CD4-positive, CD25-positive, alpha-beta regulatory T cell (primary cell): ENCODE measurements around the gene PRKCA. TPM values are rescaled to one million over a fixed set of nuclear protein-coding genes. Genes with fewer than 3 reads are reported as not detected.

Experiments
- ATAC-seq, 2 donors: fragments of 150-1000 bp; cut with Tn5 transposase; one replicate each; pipeline ENCODE4 v1.10.0; 2021; ENCODE audit warnings: low read depth in 2 of 2, moderate number of reproducible peaks in 2 of 2, moderate library complexity in 1 of 2
- DNase-seq, 3 donors: peaks; one replicate each; pipeline versions ENCODE4 v3.0.0 to v3.0.0-alpha.2; 2012 to 2022; ENCODE audit warnings: mixed read lengths in 1 of 3
- H3K27ac ChIP-seq: one replicate; pipeline ENCODE4 v1.7.0; 2013; ENCODE audit warnings: mild to moderate bottlenecking, low read length; ENCODE audit not compliant: insufficient read depth, poor library complexity, severe bottlenecking
- H3K27me3 ChIP-seq: one replicate; pipeline ENCODE4 v1.7.0; 2013; ENCODE audit warnings: low read length; ENCODE audit not compliant: control insufficient read depth, insufficient read depth
- H3K36me3 ChIP-seq: one replicate; pipeline ENCODE4 v1.7.0; 2013; ENCODE audit warnings: mild to moderate bottlenecking, low read length, moderate library complexity; ENCODE audit not compliant: control insufficient read depth, insufficient read depth
- H3K4me1 ChIP-seq: 2 replicates; pipeline ENCODE4 v1.7.0; 2013; ENCODE audit warnings: mild to moderate bottlenecking, low read length; ENCODE audit not compliant: insufficient read depth, control insufficient read depth, poor library complexity, severe bottlenecking
- H3K4me3 ChIP-seq: one replicate; pipeline ENCODE4 v1.7.0; 2013; ENCODE audit warnings: low read depth, mild to moderate bottlenecking, low read length, moderate library complexity
- H3K9me3 ChIP-seq, 2 experiments: 1 replicate in 1 of 2; 2 replicates in 1 of 2; pipeline ENCODE4 v1.7.0; 2013; ENCODE audit warnings: low read length in 2 of 2, mild to moderate bottlenecking in 1 of 2, moderate library complexity in 1 of 2; ENCODE audit not compliant: control insufficient read depth in 2 of 2
- H3K27ac Mint-ChIP-seq, 3 donors: one replicate each; pipeline ENCODE4 v1.8.0; 2020 to 2022; ENCODE audit warnings: mild to moderate bottlenecking in 3 of 3, mixed read lengths in 3 of 3, moderate library complexity in 2 of 3
- H3K27me3 Mint-ChIP-seq: one replicate; pipeline ENCODE4 v1.8.0; 2022; ENCODE audit warnings: mild to moderate bottlenecking, mixed read lengths
- H3K36me3 Mint-ChIP-seq: one replicate; pipeline ENCODE4 v1.8.0; 2020; ENCODE audit warnings: mixed read lengths
- H3K4me1 Mint-ChIP-seq, 4 donors: one replicate each; pipeline ENCODE4 v1.8.0; 2020 to 2022; ENCODE audit warnings: mixed read lengths in 4 of 4, mild to moderate bottlenecking in 1 of 4
- H3K4me3 Mint-ChIP-seq, 4 donors: one replicate each; pipeline ENCODE4 v1.8.0; 2020 to 2022; ENCODE audit warnings: mild to moderate bottlenecking in 4 of 4, mixed read lengths in 4 of 4, moderate library complexity in 3 of 4
- H3K9me3 Mint-ChIP-seq, 7 donors: one replicate each; pipeline ENCODE4 v1.8.0; 2020 to 2022; ENCODE audit warnings: mixed read lengths in 7 of 7, mild to moderate bottlenecking in 3 of 7, moderate library complexity in 2 of 7
- polyA plus RNA-seq, 4 donors: library from polyadenylated mRNA; unstranded; fragments of 300-500 nt; fragmentation: Illumina TruSeq; gene quantifications; one replicate each; pipeline ENCODE4 v1.2.3, GENCODE V29; 2021
- total RNA-seq: library from RNA; stranded (reverse); gene quantifications from one replicate; pipeline ENCODE4 v1.2.3, GENCODE V29; 2022

PRKCA gene
- total and polyA plus RNA-seq, 5 donors from 2014 or later, result 0.60 to 84.0 (median 2.0) TPM

DNA sequence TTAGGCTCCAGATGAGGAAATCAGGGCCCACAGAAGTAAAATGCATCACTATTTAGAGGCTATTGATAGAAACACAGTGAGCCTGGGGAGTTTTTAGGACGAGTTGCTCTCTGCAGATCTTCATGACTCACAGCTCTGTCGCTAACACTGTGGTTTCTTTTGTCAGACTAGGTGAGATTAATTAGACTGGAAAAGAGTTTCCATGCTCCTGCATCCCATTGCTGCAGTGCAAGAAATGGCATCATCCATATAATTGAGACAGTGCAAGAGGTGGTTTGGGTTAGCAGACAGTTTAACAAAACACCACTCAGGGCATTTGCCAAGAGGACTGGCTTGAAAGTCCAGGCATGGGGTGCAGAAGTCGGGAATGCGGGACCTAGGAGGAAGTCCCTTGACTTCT, 333.7 kb downstream of the PRKCA start:
- Mint-ChIP-seq H3K27me3 (no peaks in the 10 kb centered on the region), H3K36me3 (peaks cover 5% of the 10 kb centered on the region), H3K9me3 (peaks cover 0 to 4% (median 0%) of the 10 kb centered on the region in 7 donors), H3K27ac (peak overlapping the region in 1 of 3 donors; percentile 1), H3K4me3 (no peak overlapping the region), H3K4me1 (peaks cover 0 to 23% (median 20%) of the 10 kb centered on the region in 4 donors)
- Histone ChIP-seq H3K9me3 (no peaks in the 10 kb centered on the region), H3K27ac (no peak overlapping the region), H3K4me1 (peaks cover 4% of the 10 kb centered on the region), H3K4me3 (no peak overlapping the region), H3K27me3 (no peaks in the 10 kb centered on the region), H3K36me3 (peaks cover under 1% of the 10 kb centered on the region)
- ATAC-seq, result no peak
- no peak for DNase-seq

- Mint-ChIP-seq H3K4me1 (peaks cover 0 to 21% (median 18%) of the 10 kb centered on the region in 4 donors), H3K27me3 (no peaks in the 10 kb centered on the region), H3K4me3 (peak overlapping the region in 1 of 4 donors; percentile 84), H3K36me3 (peaks cover 10% of the 10 kb centered on the region), H3K9me3 (peaks cover 0 to 4% (median 0%) of the 10 kb centered on the region in 7 donors), H3K27ac (no peak overlapping the region)
- ATAC-seq, result no peak
- Histone ChIP-seq H3K4me3 (no peak overlapping the region), H3K4me1 (peaks cover 4% of the 10 kb centered on the region), H3K27ac (no peak overlapping the region), H3K9me3 (no peaks in the 10 kb centered on the region), H3K36me3 (peaks cover 9% of the 10 kb centered on the region), H3K27me3 (no peaks in the 10 kb centered on the region)
- no peak for DNase-seq
Measured at GRCh38 chr17:66637491-66637890, 335.1 kb downstream of the PRKCA start.

DNA sequence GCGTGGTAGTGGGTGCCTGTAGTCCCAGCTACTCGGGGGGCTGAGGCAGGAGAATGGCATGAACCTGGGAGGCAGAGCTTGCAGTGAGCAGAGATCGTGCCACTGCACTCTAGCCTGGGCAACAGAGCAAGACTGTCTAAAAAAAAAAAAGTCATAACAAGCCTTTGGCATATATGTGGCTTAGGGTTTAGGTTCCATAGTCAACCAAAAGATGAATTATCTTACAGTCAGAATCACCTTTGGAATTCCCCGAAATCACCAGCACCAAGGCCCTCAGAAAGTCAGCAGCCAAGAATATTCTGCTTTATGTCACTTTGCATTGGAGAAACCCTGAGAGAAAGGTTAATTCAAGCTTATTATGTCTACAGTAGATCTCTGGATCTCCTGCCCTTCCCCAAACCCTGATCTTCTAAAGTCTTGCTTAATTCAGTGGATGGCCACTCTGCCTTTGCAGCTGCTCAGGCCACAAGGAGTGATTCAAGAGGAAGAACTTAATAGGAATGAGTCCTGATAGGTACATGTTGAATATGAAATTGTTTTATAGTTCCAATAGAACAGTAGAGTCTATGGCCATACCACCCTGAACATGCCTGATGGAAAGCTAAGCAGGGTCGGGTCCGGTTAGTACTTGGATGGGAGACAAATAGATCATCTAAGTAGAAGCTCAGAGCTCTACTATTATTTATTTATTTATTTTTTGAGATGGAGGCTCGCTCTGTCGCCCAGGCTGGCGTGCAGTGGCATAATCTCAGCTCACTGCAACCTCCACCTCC, 336.5 kb downstream of the PRKCA start:
- Mint-ChIP-seq H3K9me3 (peaks cover 0 to 4% (median 0%) of the 10 kb centered on the region in 7 donors), H3K4me3 (no peak overlapping the region), H3K27me3 (no peaks in the 10 kb centered on the region), H3K4me1 (peaks cover 0 to 15% (median 6%) of the 10 kb centered on the region in 4 donors), H3K27ac (peak overlapping the region in 1 of 3 donors; percentile 38), H3K36me3 (peaks cover 12% of the 10 kb centered on the region)
- Histone ChIP-seq H3K27ac (no peak overlapping the region), H3K27me3 (no peaks in the 10 kb centered on the region), H3K9me3 (no peaks in the 10 kb centered on the region), H3K36me3 (peaks cover 13% of the 10 kb centered on the region), H3K4me1 (no peaks in the 10 kb centered on the region), H3K4me3 (no peak overlapping the region)
- DNase-seq (no peak), ATAC-seq (no peak)

- no peak overlapping the region for H3K4me3 Mint-ChIP-seq
- ATAC-seq (no peak), DNase-seq (no peak)
- H3K4me3 ChIP-seq, result no peak overlapping the region
- peaks cover 30% of the 10 kb centered on the region for H3K36me3 Mint-ChIP-seq
- H3K4me1 Mint-ChIP-seq, result peaks cover 4 to 9% (median 7%) of the 10 kb centered on the region in 4 donors
- H3K27ac Mint-ChIP-seq, result peak overlapping the region in 1 of 3 donors; percentile 48
- H3K27me3 ChIP-seq, result no peaks in the 10 kb centered on the region
- no peaks in the 10 kb centered on the region for H3K9me3 ChIP-seq
- peaks cover 0 to 4% (median 0%) of the 10 kb centered on the region in 7 donors for H3K9me3 Mint-ChIP-seq
- no peaks in the 10 kb centered on the region for H3K27me3 Mint-ChIP-seq
- H3K36me3 ChIP-seq, result peaks cover 30% of the 10 kb centered on the region
- no peak overlapping the region for H3K27ac ChIP-seq
- no peaks in the 10 kb centered on the region for H3K4me1 ChIP-seq
Measured at GRCh38 chr17:66643815-66644710, 341.6 kb downstream of the PRKCA start.

GRCh38 chr17:66645259-66645658, 342.8 kb downstream of the PRKCA start:
- no peak overlapping the region for H3K27ac Mint-ChIP-seq

DNA sequence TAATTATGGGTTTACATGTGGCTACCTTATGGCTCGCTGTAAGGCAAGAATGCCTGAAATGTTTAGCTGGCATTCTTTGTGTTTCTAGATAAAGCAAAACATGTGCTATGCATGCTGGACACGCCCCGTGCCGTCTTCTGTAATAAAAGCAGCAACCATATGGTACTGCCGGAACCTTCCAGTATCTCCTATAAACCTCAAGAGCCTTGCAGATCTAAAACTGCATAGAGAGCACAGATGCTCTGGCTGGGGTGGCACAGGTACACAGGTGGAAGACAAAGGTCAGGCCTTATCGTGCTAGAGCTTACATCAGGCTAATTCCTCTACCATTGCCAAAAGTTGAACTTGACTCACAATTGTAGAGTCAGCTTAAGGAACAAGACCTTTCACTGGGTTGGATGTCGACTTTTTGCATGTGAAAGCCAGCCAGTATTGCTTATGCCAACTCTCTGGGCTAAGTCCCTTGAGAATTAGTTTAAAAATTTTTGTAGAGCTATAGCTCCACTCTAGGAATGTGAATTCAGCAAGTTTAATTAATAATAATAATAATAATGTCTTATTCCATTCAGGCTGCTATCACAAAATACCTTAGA, 345.1 kb downstream of the PRKCA start:
- H3K27ac ChIP-seq, result no peak overlapping the region
- H3K27me3 Mint-ChIP-seq, result no peaks in the 10 kb centered on the region
- no peaks in the 10 kb centered on the region for H3K9me3 Mint-ChIP-seq
- H3K4me1 ChIP-seq, result peaks cover 9% of the 10 kb centered on the region
- no peaks in the 10 kb centered on the region for H3K9me3 ChIP-seq
- no peak overlapping the region for H3K4me3 ChIP-seq
- peaks cover 16 to 33% (median 29%) of the 10 kb centered on the region in 4 donors for H3K4me1 Mint-ChIP-seq
- H3K27me3 ChIP-seq, result no peaks in the 10 kb centered on the region
- no peak overlapping the region for H3K4me3 Mint-ChIP-seq
- peaks cover 21% of the 10 kb centered on the region for H3K36me3 ChIP-seq
- no peak for DNase-seq
- no peak for ATAC-seq
- no peak overlapping the region for H3K27ac Mint-ChIP-seq
- H3K36me3 Mint-ChIP-seq, result peaks cover 39% of the 10 kb centered on the region

More at GRCh38 chr17:66645259-66645658, 342.8 kb downstream of the PRKCA start:
- Histone ChIP-seq H3K4me3 (no peak overlapping the region), H3K36me3 (peaks cover 30% of the 10 kb centered on the region), H3K9me3 (no peaks in the 10 kb centered on the region), H3K4me1 (peaks cover 9% of the 10 kb centered on the region), H3K27me3 (no peaks in the 10 kb centered on the region), H3K27ac (no peak overlapping the region)
- Mint-ChIP-seq H3K9me3 (peaks cover 0 to 2% (median 0%) of the 10 kb centered on the region in 7 donors), H3K4me3 (no peak overlapping the region), H3K27me3 (no peaks in the 10 kb centered on the region), H3K36me3 (peaks cover 29% of the 10 kb centered on the region), H3K4me1 (peaks cover 9 to 19% (median 17%) of the 10 kb centered on the region in 4 donors)
- no peak for ATAC-seq
- no peak for DNase-seq

DNA sequence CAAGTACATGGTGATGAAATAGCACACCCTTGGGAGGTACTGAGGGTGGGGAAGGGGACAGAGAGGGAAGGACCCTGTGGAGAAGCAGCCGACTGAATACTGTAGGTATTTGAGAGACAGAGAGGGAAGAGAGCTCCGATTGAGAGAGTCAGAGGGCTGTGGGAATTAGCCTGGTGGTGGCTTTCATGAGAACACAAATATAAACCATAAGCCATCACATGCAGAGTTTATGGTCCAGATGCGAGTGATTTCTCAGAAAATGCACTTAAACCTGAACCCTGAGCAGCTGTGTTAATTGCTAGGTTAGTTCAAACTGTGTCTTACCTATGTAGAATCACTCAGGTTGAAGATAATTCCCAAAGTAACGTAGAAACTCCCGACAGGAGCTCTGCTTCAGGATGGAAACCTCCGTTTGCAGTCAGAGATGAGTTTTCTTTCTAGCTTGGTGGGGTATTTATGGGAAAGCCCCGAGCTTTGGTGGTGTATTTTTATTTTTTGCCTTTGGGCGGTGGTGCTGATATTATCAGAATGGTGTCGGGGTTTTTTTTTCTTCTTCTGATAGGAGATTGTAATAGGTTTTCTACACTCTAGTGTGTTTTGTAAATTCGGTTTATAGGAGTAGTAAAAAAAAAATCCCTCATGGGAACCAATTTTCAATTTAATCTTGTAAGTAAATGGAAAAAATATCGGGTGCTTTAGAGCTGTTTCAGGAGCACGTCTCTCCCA, 347.6 kb downstream of the PRKCA start:
- peak overlapping the region; percentile 2 to 84 (median 49) for H3K27ac Mint-ChIP-seq
- H3K4me3 Mint-ChIP-seq, result peak overlapping the region; percentile 36 to 78 (median 52)
- Histone ChIP-seq H3K9me3 (no peaks in the 10 kb centered on the region), H3K27ac (no peak overlapping the region), H3K36me3 (peaks cover 14% of the 10 kb centered on the region), H3K4me3 (no peak overlapping the region), H3K27me3 (no peaks in the 10 kb centered on the region), H3K4me1 (peaks cover 9% of the 10 kb centered on the region)
- H3K9me3 Mint-ChIP-seq, result peaks cover 0 to 2% (median 0%) of the 10 kb centered on the region in 7 donors
- H3K27me3 Mint-ChIP-seq, result no peaks in the 10 kb centered on the region
- no peak for DNase-seq
- H3K36me3 Mint-ChIP-seq, result peaks cover 58% of the 10 kb centered on the region
- peaks cover 16 to 54% (median 32%) of the 10 kb centered on the region in 4 donors for H3K4me1 Mint-ChIP-seq
- peak in 1 of 2 donors; percentile 26 for ATAC-seq
